Brain microvascular endothelial cell (primary cell): ENCODE results near the gene PEX11G.
"Not testable (repeated sequence)": the region's sequence is repeated elsewhere in the genome, so short reads cannot be mapped to it uniquely, and the experiment has no call there.

Source experiments
- DNase-seq: peaks from one replicate; pipeline ENCODE4 v3.0.0-alpha.2; 2020
- H3K27ac ChIP-seq: fragments of 250-450 bp; sonication (Bioruptor Pico); 2 replicates; pipeline ENCODE4 v1.5.1; 2020; ENCODE audit warnings: mild to moderate bottlenecking, moderate library complexity
- H3K27me3 ChIP-seq: fragments of 250-450 bp; sonication (Bioruptor Pico); replicated peaks from 2 replicates; pipeline ENCODE4 v1.5.1; 2020; ENCODE audit warnings: mild to moderate bottlenecking
- H3K36me3 ChIP-seq: fragments of 250-450 bp; sonication (Bioruptor Pico); replicated peaks from 2 replicates; pipeline ENCODE4 v1.5.1; 2020; ENCODE audit warnings: mild to moderate bottlenecking
- H3K4me3 ChIP-seq: 2 replicates; pipeline ENCODE4 v1.5.1; 2011; ENCODE audit warnings: low read depth, mild to moderate bottlenecking, control low read depth, low read length, moderate library complexity
- CTCF ChIP-seq: IDR thresholded peaks from 2 replicates; pipeline ENCODE4 v1.5.1; 2011; ENCODE audit warnings: low read depth, mild to moderate bottlenecking, moderate library complexity, low read length, control low read depth, inconsistent platforms; ENCODE audit errors: missing control alignments
- in situ Hi-C: cut with HindIII; loops from 2 replicates; pipeline ENCODE4 v1.10.0; 2017; ENCODE audit warnings: low sequenced_read_pairs, low pct_ligation_motif_present

The PEX11G gene

GRCh38 chr19:7434391-7434790 lies 54.4 kb downstream of the PEX11G start:
- in situ Hi-C loops: no loop called here
- Histone ChIP-seq H3K27ac (no peak overlapping the region), H3K27me3 (no peaks in the 10 kb centered on the region), H3K4me3 (no peak overlapping the region), H3K36me3 (no peaks in the 10 kb centered on the region)
- DNase-seq: no peak
- TF ChIP-seq CTCF: no peak

GRCh38 chr19:7433456-7433855 lies 55.4 kb downstream of the PEX11G start:
- H3K27me3 ChIP-seq, DNase-seq, H3K4me3 ChIP-seq, H3K27ac ChIP-seq, in situ Hi-C loops, H3K36me3 ChIP-seq: not testable (repeated sequence)

GRCh38 chr19:7429638-7430282 lies 59.1 kb downstream of the PEX11G start:
- DNase-seq: no peak
- in situ Hi-C loops: no loop called here
- no peaks in the 10 kb centered on the region for H3K36me3 ChIP-seq
- no peak overlapping the region for H3K4me3 ChIP-seq
- no peaks in the 10 kb centered on the region for H3K27me3 ChIP-seq
- H3K27ac ChIP-seq: no peak overlapping the region
- TF ChIP-seq CTCF: no peak

- Histone ChIP-seq H3K27ac (no peak overlapping the region), H3K36me3 (peaks cover 3% of the 10 kb centered on the region), H3K4me3 (no peak overlapping the region), H3K27me3 (no peaks in the 10 kb centered on the region)
- DNase-seq: no peak
- no peak for TF ChIP-seq CTCF
- in situ Hi-C loops: no loop called here
These were observed 60.2 kb downstream of the PEX11G start for GRCh38 chr19:7428651-7429113.

- Histone ChIP-seq H3K4me3 (no peak overlapping the region), H3K36me3 (peaks cover 3% of the 10 kb centered on the region), H3K27ac (no peak overlapping the region), H3K27me3 (no peaks in the 10 kb centered on the region)
- in situ Hi-C loops: no loop called here
- no peak for TF ChIP-seq CTCF
- DNase-seq: no peak
These were observed 60.9 kb downstream of the PEX11G start for GRCh38 chr19:7427944-7428343.

- peaks cover 3% of the 10 kb centered on the region for H3K36me3 ChIP-seq
- no peak overlapping the region for H3K27ac ChIP-seq
- H3K27me3 ChIP-seq: no peaks in the 10 kb centered on the region
- no peak overlapping the region for H3K4me3 ChIP-seq
- no peak for DNase-seq
- TF ChIP-seq CTCF: no peak
- in situ Hi-C loops: no loop called here
These were observed 61.8 kb downstream of the PEX11G start for GRCh38 chr19:7426986-7427385.
